Measurements from ENCODE around the gene ITGB7.

- no peak for TF ChIP-seq CTCF (IDR thresholded peaks at IDR 0.05)
- no peak for TF ChIP-seq POLR2A (IDR thresholded peaks at IDR 0.05)
These were observed 19.8 kb upstream of the ITGB7 start for GRCh38 chr12:53226815-53227214.
